IMR-90 (cell line): ENCODE measurements around the gene CLDN22. TPM values are rescaled to one million over a fixed set of nuclear protein-coding genes. Genes with fewer than 3 reads are reported as not detected.

Source experiments
- ATAC-seq: fragments of 200-7000 bp; cut with Tn5 transposase; 2 replicates; pipeline ENCODE4 v1.9.1; 2020; ENCODE audit warnings: low read depth, mild to moderate bottlenecking, moderate library complexity
- BruUV-seq: library from RNA; stranded (reverse); fragments of 400-500 nt; replicated peaks from 2 replicates; lab custom pipeline; 2021; lab: Mats Ljungman, UMichigan
- CTCF ChIA-PET: fragments of 300-600 bp; formaldehyde crosslinking; extraction: SDS; loops from one replicate; lab custom pipeline; 2021; ENCODE audit warnings: antibody characterized with exemption; lab: Yijun Ruan, JAX
- POLR2A ChIA-PET: fragments of 300-600 bp; sonication (Branson Sonifier 250); formaldehyde crosslinking; loops from one replicate; lab custom pipeline; 2022; ENCODE audit warnings: antibody characterized with exemption; ENCODE audit not compliant: unreplicated experiment; lab: Charles Lee
- DNase-seq: peaks from one replicate; pipeline ENCODE4 v3.0.0; 2013
- H2AFZ ChIP-seq: replicated peaks from 2 replicates; pipeline ENCODE3; 2013; ENCODE audit warnings: low read length, mild to moderate bottlenecking; ENCODE audit not compliant: poor library complexity
- H2AK5ac ChIP-seq: 2 replicates; pipeline ENCODE4 v1.6.1; 2013; ENCODE audit warnings: low read depth, low read length, inconsistent platforms
- H2AK9ac ChIP-seq: replicated peaks from 2 replicates; pipeline ENCODE3; 2013; ENCODE audit warnings: mild to moderate bottlenecking, low read depth, low read length, moderate library complexity; ENCODE audit not compliant: poor library complexity
- H2BK120ac ChIP-seq: 2 replicates; pipeline ENCODE4 v1.6.1; 2013; ENCODE audit warnings: low read depth, low read length, inconsistent platforms
- H2BK15ac ChIP-seq: 3 replicates; pipeline ENCODE4 v1.6.1; 2013; ENCODE audit warnings: low read depth, low read length, inconsistent platforms
- H2BK20ac ChIP-seq: 2 replicates; pipeline ENCODE4 v1.6.1; 2013; ENCODE audit warnings: low read depth, mild to moderate bottlenecking, inconsistent platforms, low read length, moderate library complexity
- H2BK5ac ChIP-seq: 2 replicates; pipeline ENCODE4 v1.6.1; 2013; ENCODE audit warnings: mild to moderate bottlenecking, low read depth, low read length, inconsistent platforms; ENCODE audit not compliant: poor library complexity, severe bottlenecking
- H3K14ac ChIP-seq: replicated peaks from 2 replicates; pipeline ENCODE4 v1.6.1; 2013; ENCODE audit warnings: low read depth, low read length, inconsistent platforms
- H3K18ac ChIP-seq: 2 replicates; pipeline ENCODE4 v1.6.1; 2013; ENCODE audit warnings: low read depth, low read length, control low read depth
- H3K23ac ChIP-seq: 2 replicates; pipeline ENCODE4 v1.6.1; 2013; ENCODE audit warnings: low read depth, low read length, inconsistent platforms
- H3K27ac ChIP-seq: 2 replicates; pipeline ENCODE4 v1.5.1; 2013; ENCODE audit warnings: mild to moderate bottlenecking, control low read depth, low read length; ENCODE audit not compliant: insufficient read depth
- H3K27me3 ChIP-seq: 2 replicates; pipeline ENCODE4 v1.6.1; 2013; ENCODE audit warnings: low read length; ENCODE audit not compliant: control insufficient read depth, insufficient read depth
- H3K36me3 ChIP-seq: 2 replicates; pipeline ENCODE4 v1.6.1; 2013; ENCODE audit warnings: low read length, mixed read lengths; ENCODE audit not compliant: control insufficient read depth, insufficient read depth
- H3K4ac ChIP-seq: 2 replicates; pipeline ENCODE4 v1.6.1; 2013; ENCODE audit warnings: low read depth, low read length, inconsistent platforms
- H3K4me1 ChIP-seq: 2 replicates; pipeline ENCODE4 v1.6.1; 2013; ENCODE audit warnings: low read length, mixed read lengths; ENCODE audit not compliant: control insufficient read depth, insufficient read depth
- H3K4me2 ChIP-seq: 2 replicates; pipeline ENCODE4 v1.6.1; 2013; ENCODE audit warnings: low read depth, mild to moderate bottlenecking, control low read depth, low read length, moderate library complexity
- H3K4me3 ChIP-seq: 2 replicates; pipeline ENCODE4 v1.5.1; 2013; ENCODE audit warnings: low read depth, mild to moderate bottlenecking, control low read depth, low read length, moderate library complexity; ENCODE audit not compliant: insufficient read depth
- H3K56ac ChIP-seq: 2 replicates; pipeline ENCODE4 v1.6.1; 2013; ENCODE audit warnings: low read length, inconsistent platforms; ENCODE audit not compliant: insufficient read depth; ENCODE audit errors: extremely low read depth
- H3K79me1 ChIP-seq, 2 experiments: 2 replicates each; pipeline ENCODE4 v1.6.1; 2013; ENCODE audit warnings: low read length in 2 of 2, inconsistent platforms in 1 of 2, low read depth in 1 of 2
- H3K9ac ChIP-seq: 2 replicates; pipeline ENCODE4 v1.6.1; 2013; ENCODE audit warnings: low read depth, low read length, control low read depth
- H3K9me1 ChIP-seq: 2 replicates; pipeline ENCODE4 v1.6.1; 2013; ENCODE audit warnings: low read length, inconsistent platforms; ENCODE audit not compliant: insufficient read depth
- H3K9me3 ChIP-seq: 2 replicates; pipeline ENCODE4 v1.6.1; 2013; ENCODE audit warnings: low read length; ENCODE audit not compliant: control insufficient read depth, insufficient read depth
- H4K20me1 ChIP-seq: 2 replicates; pipeline ENCODE4 v1.6.1; 2013; ENCODE audit warnings: low read length, inconsistent platforms; ENCODE audit not compliant: insufficient read depth
- H4K5ac ChIP-seq: 2 replicates; pipeline ENCODE4 v1.6.1; 2013; ENCODE audit warnings: mild to moderate bottlenecking, low read depth, low read length, control low read depth
- H4K8ac ChIP-seq, 2 experiments: 2 replicates each; pipeline ENCODE4 v1.6.1; 2013; ENCODE audit warnings: low read depth in 2 of 2, low read length in 2 of 2, control low read depth in 1 of 2, inconsistent platforms in 1 of 2
- H4K91ac ChIP-seq: 2 replicates; pipeline ENCODE4 v1.6.1; 2013; ENCODE audit warnings: low read depth, low read length, inconsistent platforms; ENCODE audit not compliant: insufficient read depth
- BHLHE40 ChIP-seq: fragments of 150-350 bp; IDR thresholded peaks from 2 replicates; pipeline ENCODE4 v1.6.1; 2016; ENCODE audit warnings: mild to moderate bottlenecking, low read depth, low read length
- CEBPB ChIP-seq: IDR thresholded peaks from 2 replicates; pipeline ENCODE4 v1.6.1; 2012; ENCODE audit warnings: low read depth, low read length, improper control_type of control experiment
- CHD1 ChIP-seq: IDR thresholded peaks from 2 replicates; pipeline ENCODE4 v1.6.1; 2012; ENCODE audit warnings: low read depth, low read length, improper control_type of control experiment
- FOS ChIP-seq: fragments of 150-350 bp; IDR thresholded peaks from 2 replicates; pipeline ENCODE4 v1.6.1; 2016; ENCODE audit warnings: low read depth, low read length
- MAFK ChIP-seq: IDR thresholded peaks from 2 replicates; pipeline ENCODE4 v1.6.1; 2012; ENCODE audit warnings: low read depth, low read length, improper control_type of control experiment
- MAZ ChIP-seq: IDR thresholded peaks from 2 replicates; pipeline ENCODE4 v1.6.1; 2012; ENCODE audit warnings: low read depth, mild to moderate bottlenecking, low read length, improper control_type of control experiment, moderate library complexity, borderline replicate concordance
- MXI1 ChIP-seq: IDR thresholded peaks from 2 replicates; pipeline ENCODE4 v1.6.1; 2012; ENCODE audit warnings: low read depth, mild to moderate bottlenecking, low read length, moderate library complexity, borderline replicate concordance
- NFE2L2 ChIP-seq: fragments of 150-350 bp; IDR thresholded peaks from 2 replicates; pipeline ENCODE4 v1.6.1; 2016; ENCODE audit warnings: low read depth, mild to moderate bottlenecking, low read length
- POLR2A ChIP-seq: IDR thresholded peaks from 2 replicates; pipeline ENCODE4 v1.6.1; 2012; ENCODE audit warnings: mild to moderate bottlenecking, low read depth, low read length
- RAD21 ChIP-seq: IDR thresholded peaks from 2 replicates; pipeline ENCODE4 v1.6.1; 2012; ENCODE audit warnings: low read length, improper control_type of control experiment
- RCOR1 ChIP-seq: IDR thresholded peaks from 2 replicates; pipeline ENCODE4 v1.6.1; 2012; ENCODE audit warnings: mild to moderate bottlenecking, low read length, improper control_type of control experiment; ENCODE audit not compliant: insufficient replicate concordance
- RFX5 ChIP-seq: IDR thresholded peaks from 2 replicates; pipeline ENCODE4 v1.8.0; 2012; ENCODE audit warnings: low read depth, mild to moderate bottlenecking, low read length, moderate library complexity
- SMC3 ChIP-seq: fragments of 150-350 bp; IDR thresholded peaks from 2 replicates; pipeline ENCODE4 v1.6.1; 2016; ENCODE audit warnings: low read depth, mild to moderate bottlenecking, antibody characterized with exemption, low read length, moderate library complexity
- WGBS, 2 experiments: methylation state at CpG; one replicate each; pipeline versions ENCODE4 v1.1.5 to v1.1.7; 2013; ENCODE audit warnings: missing lambda C conversion rate in 2 of 2; ENCODE audit not compliant: insufficient read length in 1 of 2; ENCODE audit errors: extremely low coverage in 2 of 2; 5-methylcytosine and 5-hydroxymethylcytosine counted together
- dilution Hi-C: fragments of 300-500 bp; cut with HindIII; formaldehyde crosslinking; loops from one replicate; pipeline ENCODE4 v1.14.3; 2018; ENCODE audit warnings: low sequenced_read_pairs; ENCODE audit not compliant: unreplicated experiment
- in situ Hi-C: fragments of 300-500 bp; cut with MboI; formaldehyde crosslinking; loops from 3 replicates; pipeline ENCODE4 v1.14.3; 2019; ENCODE audit warnings: low sequenced_read_pairs, inconsistent platforms, mixed read lengths
- intact Hi-C: fragments of 100-400 bp; cut with micrococcal nuclease; formaldehyde crosslinking; loops from 2 replicates; pipeline ENCODE4 v1.10.0; 2022
- polyA plus RNA-seq, 3 experiments: library from polyadenylated mRNA; depleted of rRNA; stranded (reverse); fragments of >200 nt; gene quantifications; 2 replicates each; pipeline ENCODE4 v1.2.3, GENCODE V29; 2012; ENCODE audit warnings: low replicate concordance in 1 of 3
- total RNA-seq: library from RNA; depleted of rRNA; stranded (reverse); fragments of >200 nt; gene quantifications from 2 replicates; pipeline ENCODE4 v1.2.3, GENCODE V29; 2012
- TF ChIP-seq, protein P1 (sequence below): fragments of 150-350 bp; IDR thresholded peaks from 2 replicates; pipeline ENCODE4 v1.6.1; 2016; ENCODE audit warnings: low read depth, mild to moderate bottlenecking, low read length, moderate library complexity, borderline replicate concordance
- TF ChIP-seq, protein P2 (sequence below): fragments of 150-350 bp; IDR thresholded peaks from 2 replicates; pipeline ENCODE4 v1.6.1; 2017; ENCODE audit warnings: mild to moderate bottlenecking, antibody characterized with exemption, low read length, low read depth
- TF ChIP-seq, protein P3 (sequence below): conservative IDR thresholded peaks from 2 replicates; pipeline ENCODE4 v1.5.1; 2012; ENCODE audit warnings: mild to moderate bottlenecking, low read depth, low read length, improper control_type of control experiment

The CLDN22 gene
- total and polyA plus RNA-seq, 2 of the 4 experiments (the other 2 are of a cell fraction) = not detected

DNA sequence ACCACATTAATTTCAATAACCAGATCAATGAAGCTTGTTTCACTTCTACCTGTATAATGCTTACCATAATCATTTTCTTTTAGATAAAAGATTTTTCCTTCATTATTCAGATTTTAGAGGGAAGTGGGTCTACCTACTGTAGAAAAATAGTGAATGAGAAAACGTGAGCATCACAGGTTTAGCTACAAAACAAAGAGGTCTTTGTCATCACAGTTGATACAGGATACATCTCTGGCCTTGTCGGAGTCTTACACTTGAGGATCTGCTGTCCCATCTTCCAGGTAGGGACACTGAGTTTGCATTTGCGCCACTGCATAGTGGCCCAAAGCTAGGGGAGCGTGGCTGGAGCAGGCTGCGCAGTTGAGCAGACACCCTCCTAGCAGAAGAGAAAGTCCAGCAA, 1.4 kb upstream of the CLDN22 start:
- Histone ChIP-seq H3K4me2 (no peak overlapping the region), H3K9ac (no peak overlapping the region), H3K56ac (no peak overlapping the region), H2AK9ac (no peak overlapping the region), H2BK120ac (no peak overlapping the region), H3K27me3 (no peaks in the 10 kb centered on the region), H4K5ac (no peak overlapping the region), H3K14ac (no peak overlapping the region), H4K91ac (no peak overlapping the region), H3K4me3 (no peak overlapping the region), H3K36me3 (peaks cover 3% of the 10 kb centered on the region), H3K4ac (no peak overlapping the region), H3K4me1 (no peaks in the 10 kb centered on the region; the same call in 1 of the 2 replicates), H4K8ac (no peak overlapping the region), H4K20me1 (no peaks in the 10 kb centered on the region), H3K27ac (no peak overlapping the region), H3K9me1 (peaks cover 2% of the 10 kb centered on the region; the same call in 1 of the 2 replicates), H3K79me1 (no peaks in the 10 kb centered on the region), H3K9me3 (0 out of 2 replicates have a peak, but pooled peaks cover 2% of the 10 kb centered on the region), H2BK5ac (no peak overlapping the region), H3K18ac (no peak overlapping the region), H2BK20ac (no peak overlapping the region), H2AK5ac (no peak overlapping the region), H3K23ac (no peak overlapping the region), H2BK15ac (no peak overlapping the region), H2AFZ (no peak overlapping the region)
- BruUV-seq = no TSS peak
- no peak for ATAC-seq
- in situ Hi-C loops (no loop called here), dilution Hi-C loops (no loop called here), intact Hi-C loops (no loop called here)
- ChIA-PET POLR2A (no interaction called here), CTCF (no interaction called here)
- no CpG with 5 or more reads among the region's 5 CpGs for WGBS, 2 experiments
- DNase-seq = no peak
- TF ChIP-seq SMC3 (no peak), RFX5 (no peak), RAD21 (no peak), POLR2A (no peak), CHD1 (no peak), MAZ (no peak), BHLHE40 (no peak), CEBPB (no peak), NFE2L2 (no peak), FOS (no peak), MXI1 (no peak), RCOR1 (no peak), MAFK (no peak)
- TF ChIP-seq, protein P1, sequence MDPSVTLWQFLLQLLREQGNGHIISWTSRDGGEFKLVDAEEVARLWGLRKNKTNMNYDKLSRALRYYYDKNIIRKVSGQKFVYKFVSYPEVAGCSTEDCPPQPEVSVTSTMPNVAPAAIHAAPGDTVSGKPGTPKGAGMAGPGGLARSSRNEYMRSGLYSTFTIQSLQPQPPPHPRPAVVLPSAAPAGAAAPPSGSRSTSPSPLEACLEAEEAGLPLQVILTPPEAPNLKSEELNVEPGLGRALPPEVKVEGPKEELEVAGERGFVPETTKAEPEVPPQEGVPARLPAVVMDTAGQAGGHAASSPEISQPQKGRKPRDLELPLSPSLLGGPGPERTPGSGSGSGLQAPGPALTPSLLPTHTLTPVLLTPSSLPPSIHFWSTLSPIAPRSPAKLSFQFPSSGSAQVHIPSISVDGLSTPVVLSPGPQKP = no peak
- TF ChIP-seq, protein P2, sequence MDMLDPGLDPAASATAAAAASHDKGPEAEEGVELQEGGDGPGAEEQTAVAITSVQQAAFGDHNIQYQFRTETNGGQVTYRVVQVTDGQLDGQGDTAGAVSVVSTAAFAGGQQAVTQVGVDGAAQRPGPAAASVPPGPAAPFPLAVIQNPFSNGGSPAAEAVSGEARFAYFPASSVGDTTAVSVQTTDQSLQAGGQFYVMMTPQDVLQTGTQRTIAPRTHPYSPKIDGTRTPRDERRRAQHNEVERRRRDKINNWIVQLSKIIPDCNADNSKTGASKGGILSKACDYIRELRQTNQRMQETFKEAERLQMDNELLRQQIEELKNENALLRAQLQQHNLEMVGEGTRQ = no peak
- TF ChIP-seq, protein P3, sequence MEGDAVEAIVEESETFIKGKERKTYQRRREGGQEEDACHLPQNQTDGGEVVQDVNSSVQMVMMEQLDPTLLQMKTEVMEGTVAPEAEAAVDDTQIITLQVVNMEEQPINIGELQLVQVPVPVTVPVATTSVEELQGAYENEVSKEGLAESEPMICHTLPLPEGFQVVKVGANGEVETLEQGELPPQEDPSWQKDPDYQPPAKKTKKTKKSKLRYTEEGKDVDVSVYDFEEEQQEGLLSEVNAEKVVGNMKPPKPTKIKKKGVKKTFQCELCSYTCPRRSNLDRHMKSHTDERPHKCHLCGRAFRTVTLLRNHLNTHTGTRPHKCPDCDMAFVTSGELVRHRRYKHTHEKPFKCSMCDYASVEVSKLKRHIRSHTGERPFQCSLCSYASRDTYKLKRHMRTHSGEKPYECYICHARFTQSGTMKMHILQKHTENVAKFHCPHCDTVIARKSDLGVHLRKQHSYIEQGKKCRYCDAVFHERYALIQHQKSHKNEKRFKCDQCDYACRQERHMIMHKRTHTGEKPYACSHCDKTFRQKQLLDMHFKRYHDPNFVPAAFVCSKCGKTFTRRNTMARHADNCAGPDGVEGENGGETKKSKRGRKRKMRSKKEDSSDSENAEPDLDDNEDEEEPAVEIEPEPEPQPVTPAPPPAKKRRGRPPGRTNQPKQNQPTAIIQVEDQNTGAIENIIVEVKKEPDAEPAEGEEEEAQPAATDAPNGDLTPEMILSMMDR = no peak
